Measurements from ENCODE around the gene DTX4.
"Not testable (repeated sequence)": the region's sequence is repeated elsewhere in the genome, so short reads cannot be mapped to it uniquely, and the experiment has no call there.

Gene DTX4

DNA sequence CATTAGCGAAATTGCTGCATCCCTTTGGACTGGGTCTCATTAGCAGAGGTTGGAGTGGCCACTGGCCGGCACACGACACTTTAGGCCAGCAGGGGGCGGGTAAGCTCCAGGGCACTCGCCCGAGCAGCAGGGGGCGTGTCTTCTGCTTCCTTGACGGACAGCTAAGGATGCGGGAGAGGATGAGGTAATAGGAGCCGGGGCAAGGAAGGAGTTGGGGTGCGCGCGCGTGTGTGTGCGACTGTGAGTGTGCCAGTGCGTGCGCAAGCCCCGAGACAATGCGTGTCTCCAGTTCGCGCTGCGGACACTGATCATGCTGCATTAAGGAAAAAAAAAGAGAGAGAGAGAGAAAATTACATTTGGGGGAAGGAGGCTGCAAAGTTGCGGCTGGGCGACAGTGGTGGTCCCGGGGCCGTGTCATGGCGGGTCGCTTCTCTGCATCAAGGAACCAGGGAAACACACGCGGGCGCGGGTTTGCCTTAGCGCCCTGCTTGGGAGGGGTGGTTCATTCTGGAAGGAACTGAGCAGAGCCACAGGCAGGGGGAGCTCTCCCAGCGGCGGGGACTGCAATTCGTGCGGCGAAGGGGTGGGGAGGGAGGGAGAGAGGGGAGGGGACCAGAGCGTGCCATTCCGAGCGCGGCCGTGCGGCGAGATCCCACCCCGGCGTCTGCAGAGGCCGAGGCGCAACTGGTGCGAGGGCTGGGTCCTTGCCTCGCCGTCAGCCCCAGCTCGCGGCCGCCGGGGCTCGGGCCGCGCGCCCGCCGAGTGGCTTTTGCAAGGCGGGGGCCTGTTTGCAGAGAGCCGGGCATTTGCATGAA lies at the start of gene DTX4:
DTX4 (plus strand) TSS at position 625 of the 815 bp plus-strand sequence. CDS start 464 bp downstream, outside the sequence.
- DNase-seq = peak; percentile 89

DNA sequence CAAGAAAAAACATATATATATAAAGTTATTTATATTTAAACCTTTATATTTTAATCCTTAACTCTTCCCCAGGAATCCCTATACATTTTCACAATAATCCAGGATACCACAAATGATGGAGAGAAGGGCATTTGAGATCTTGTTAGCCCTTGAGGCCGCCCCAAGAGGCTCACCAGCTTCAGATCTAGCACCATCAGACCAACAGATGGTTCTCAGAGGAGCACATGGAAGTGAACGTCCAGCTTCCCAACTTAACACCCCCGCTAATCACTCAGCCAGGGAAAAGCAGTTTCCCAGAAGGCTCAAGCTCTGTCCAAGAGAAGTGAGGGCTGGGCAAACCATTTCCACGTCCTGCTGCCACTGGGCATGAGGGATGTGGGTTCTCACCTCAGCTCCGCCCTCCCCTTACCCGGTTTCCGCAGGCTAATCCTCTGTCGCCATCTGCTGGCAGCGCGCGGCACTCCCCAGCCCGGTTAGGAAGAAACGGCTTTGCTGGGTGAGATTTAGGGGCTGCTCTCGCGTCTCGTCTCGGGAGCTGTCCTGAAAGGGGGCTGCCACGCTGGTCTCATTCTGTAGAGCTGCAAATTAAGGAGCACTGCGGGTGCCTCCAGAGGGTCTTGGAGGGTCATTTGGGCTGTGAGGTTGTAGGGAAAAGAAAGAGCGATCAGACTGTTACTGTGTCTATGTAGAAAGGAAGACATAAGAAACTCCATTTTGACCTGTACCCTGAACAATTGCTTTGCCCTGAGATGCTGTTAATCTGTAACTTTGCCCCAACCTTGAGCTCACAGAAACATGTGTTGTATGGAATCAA lies 36.1 kb upstream of the DTX4 start:
- peak; percentile 76 for DNase-seq

DNA sequence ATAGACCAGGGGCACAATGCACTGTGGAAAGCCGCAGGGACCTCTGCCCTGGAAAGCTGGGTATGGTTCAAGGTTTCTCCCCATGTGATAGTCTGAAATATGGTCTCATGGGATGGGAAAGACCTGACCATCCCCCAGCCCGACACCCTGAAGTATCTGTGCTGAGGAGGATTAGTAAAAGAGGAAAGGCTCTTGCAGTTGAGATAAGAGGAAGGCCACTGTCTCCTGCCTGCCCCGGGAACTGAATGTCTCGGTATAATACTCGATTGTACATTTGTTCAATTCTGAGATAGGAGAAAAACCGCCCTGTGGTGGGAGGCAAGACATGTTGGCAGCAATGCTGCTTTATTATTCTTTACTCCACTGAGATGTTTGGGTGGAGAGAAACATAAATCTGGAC lies 35.4 kb upstream of the DTX4 start:
- DNase-seq = not testable (repeated sequence)

DNA sequence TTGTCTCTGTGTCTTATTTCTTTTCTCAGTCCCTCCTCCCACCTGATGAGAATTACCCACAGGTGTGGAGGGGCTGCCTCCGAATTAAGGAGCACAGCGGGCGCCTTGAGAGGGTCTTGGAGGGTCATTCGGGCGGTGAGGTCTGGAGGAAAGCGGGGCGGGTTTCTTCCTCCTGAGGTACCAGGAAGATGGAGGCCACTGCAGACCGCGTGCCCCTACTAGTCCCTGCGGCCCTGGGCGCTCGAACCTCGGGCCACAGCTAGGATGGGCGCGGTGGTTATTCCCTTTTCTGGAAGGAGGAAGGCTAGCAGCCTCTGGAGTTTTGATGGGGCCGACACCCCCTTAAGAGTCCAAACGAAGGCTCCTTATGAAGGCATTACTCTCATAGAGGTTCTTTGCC lies 34.7 kb upstream of the DTX4 start:
- DNase-seq = no peak

DNA sequence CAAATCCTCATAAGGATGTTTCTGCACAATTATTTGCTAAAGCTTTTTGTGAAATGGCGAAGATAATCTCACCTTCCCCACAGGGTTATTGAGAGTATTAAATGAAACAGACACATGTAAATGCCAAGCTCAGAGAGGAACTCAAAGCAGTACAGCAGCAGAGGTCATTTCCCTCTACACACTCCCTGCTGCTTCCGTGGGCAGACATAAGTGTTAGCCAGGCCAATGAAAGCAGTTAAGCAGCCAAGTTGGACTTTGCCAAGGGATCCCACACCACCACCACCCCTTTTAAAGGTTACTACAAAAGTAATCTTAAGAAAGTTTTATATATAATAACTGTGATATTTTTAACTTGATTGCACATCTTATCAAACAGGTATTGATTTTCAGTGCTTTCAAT lies 33.3 kb upstream of the DTX4 start:
- no peak for DNase-seq

DNA sequence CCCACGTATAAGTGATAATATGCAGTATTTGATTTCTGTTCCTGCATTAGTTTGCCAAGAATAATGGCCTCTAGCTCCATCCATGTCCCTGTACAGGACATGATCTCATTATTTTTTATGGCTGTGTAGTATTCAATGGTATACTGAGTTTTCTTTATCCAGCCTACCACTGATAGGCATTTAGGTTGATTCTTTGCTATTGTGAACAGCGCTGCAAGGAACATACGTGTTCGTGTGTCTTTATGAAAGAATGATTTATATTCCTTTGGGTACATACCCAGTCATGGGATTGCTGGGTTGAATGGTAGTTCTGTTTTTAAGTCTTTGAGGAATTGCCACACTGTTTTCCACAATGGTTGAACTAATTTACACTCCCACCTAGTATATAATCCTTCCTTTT lies 30.7 kb upstream of the DTX4 start:
- DNase-seq = no peak

DNA sequence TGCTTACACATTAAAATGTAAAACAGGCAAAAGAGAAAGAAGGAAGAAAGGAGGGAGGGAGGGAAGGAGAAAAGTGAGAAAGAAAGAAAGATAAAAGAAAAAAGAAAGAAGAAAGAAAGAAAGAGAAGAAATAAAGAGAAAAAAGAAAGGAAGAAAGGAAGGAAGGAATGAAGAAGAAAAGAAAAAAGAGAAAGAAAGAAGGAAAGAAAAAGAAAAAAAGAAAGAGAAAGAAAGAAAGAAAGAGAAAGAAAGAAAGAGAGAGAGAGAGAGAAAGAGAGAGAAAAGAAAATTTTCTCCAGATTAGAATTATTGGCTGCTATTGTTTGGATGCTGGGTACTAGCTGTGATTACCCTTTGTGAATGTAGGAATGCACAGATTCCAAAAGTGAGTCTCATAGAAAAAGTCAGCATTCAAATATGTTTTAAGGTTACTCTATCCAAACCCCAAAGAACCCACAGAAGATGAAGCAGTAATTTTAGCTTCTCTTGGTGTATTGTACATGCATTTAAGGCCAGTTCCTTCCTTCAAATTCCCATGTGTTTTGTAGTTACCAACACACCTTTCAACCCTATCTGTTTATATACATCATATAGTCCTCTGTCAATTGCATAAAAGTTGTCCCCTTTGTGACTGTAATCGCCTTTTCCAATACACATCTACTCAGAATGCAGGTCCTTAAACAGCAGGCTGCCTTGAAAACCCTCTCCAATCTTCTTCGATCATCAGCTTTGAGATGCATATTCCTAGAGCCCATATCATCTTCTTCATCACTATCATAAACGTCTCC lies 30.1 kb upstream of the DTX4 start:
- no peak for DNase-seq

DNA sequence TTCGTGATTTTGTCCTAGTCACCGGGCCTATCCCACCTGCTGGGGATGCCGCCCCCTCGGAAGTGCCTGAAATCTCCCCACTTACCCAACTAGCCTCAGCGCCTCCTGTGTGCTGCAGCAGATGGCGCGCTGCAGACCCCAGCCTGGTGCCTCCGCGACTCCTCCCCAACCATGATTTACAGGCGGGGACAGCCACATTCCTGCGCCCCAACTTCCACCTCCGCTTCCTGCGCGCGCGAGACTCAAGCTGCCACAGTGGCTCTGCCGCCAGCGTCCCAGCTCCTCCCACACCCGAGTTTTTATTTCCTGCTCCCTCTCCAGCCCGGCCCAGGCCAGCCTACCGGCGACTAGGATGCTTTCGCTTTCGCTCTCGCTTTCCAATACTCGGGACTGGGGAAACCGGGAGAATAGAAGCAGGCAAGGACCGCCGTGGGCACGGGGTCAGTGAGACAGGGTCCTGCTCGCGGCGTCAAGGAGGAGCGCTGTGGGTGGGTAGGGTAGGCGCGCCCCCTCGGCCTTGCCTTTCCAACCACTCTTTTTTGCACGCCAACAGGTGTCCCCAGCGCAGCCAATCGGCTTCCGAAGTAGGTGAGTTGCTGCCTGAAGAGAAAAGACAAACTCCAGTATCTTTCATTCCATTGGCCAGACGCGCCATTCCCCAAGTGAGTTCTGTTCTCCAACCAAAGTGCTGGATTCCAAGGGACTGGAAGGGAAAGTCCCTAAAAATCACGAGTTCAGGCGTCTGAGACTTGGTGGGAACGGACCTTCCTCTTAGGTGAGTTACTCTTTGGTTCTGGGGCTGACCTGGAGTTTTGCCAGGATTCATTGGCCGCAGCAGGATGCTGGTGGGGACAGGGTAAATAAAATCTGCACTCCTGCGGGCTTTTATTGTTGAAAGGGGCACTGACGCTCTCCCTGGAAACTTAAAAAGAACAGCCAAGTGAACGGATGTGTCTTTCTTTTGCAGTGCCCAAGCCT lies 29.1 kb upstream of the DTX4 start, which contains the start of gene FAM111A:
FAM111A (plus strand) TSS at position 327 of the 978 bp plus-strand sequence. CDS start 6,017 bp downstream, outside the sequence.
- peak; percentile 85 for DNase-seq

DNA sequence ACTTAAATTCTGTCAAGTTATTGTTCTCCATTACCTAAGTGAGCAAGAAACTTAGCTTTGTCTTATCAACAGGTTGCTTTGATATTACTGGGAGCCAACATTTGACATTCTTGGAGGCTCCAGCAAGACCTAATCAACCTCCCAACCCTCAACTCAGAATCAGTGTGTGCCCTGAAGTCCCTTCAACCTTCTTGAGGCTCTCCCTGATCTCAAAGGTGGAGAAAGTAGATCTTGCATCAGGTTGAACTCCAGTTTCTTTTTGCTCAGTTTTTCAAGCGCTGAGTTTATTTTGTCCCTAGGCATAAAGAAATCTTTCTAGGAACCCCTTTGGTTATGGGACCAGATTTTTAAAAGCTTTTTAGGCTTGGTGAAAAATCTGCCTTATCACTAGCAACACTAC lies 27.8 kb upstream of the DTX4 start:
- no peak for DNase-seq

DNA sequence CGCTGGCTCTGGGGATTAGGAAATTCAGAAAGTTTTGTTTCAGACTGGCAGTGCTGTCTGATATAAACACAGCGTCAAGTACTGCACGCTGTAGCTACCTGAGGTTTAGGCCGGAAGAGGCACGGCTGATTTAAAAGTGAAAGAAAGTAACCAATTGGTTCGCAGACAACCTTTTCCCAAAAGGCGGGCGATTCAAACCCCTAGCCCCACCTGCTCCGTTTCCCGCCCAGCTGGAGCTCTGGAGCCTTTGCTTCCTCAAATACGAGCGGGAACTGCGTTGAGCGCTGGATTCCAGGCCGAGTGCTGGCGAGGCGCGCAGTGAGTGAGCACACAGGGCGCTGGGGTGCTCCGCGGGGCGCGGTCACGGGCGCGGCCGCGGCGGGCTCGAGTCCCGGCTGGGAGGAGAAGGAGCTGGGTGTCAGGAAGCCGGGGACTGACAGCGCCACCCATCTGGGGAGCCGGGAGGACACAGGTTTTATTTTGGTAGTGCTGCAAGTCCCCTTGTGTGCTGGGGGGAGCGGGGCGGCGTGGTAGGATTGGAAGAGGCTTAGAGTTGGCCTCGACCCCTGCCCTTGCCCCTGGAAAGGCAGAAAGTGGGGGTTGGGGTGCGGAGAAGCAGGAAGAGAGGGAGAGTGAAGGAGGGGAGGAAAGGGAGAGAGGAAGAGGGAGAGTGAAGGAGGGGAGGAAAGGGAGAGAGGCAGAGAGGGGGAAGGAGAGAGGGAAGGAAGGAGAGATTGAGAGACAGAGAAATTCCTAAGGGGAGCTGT lies 27.2 kb upstream of the DTX4 start:
- DNase-seq = peak; percentile 86

DNA sequence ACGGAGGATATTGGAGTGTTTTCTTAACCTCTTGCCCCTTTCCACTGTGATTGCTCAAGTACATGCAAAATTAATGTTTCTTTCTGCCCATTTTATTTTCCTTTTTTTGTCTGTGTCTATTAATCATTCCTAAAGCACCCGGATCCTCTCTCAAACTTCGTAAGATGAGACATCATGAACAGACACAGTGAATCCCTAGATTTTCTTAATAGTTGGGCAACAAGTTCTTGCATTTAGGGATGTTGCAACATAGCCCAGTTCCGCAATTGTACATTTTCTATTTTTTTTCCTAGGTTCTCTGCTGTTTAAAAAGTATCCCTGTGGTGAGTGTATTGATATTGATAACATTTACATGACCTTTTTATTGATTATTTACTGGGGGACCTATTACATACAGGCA lies 26.4 kb upstream of the DTX4 start:
- DNase-seq = no peak

DNA sequence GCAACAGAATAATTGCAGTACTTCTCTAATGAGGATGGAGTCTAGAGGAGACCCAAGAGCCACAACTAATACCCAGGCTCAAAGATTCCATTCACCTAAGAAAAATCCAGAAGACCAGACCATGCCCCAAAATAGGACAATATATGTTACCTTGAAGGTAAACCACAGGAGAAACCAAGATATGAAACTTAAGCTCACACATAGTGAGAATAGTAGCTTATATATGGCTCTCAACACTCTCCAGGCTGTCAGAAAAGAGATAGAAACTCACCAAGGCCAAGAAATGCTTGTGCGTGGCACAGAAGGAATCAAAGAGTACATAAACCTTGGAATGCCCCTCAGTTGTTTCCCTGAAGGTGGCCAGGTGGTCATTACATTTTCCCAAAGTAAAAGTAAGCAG lies 20.2 kb upstream of the DTX4 start:
- no peak for DNase-seq

DNA sequence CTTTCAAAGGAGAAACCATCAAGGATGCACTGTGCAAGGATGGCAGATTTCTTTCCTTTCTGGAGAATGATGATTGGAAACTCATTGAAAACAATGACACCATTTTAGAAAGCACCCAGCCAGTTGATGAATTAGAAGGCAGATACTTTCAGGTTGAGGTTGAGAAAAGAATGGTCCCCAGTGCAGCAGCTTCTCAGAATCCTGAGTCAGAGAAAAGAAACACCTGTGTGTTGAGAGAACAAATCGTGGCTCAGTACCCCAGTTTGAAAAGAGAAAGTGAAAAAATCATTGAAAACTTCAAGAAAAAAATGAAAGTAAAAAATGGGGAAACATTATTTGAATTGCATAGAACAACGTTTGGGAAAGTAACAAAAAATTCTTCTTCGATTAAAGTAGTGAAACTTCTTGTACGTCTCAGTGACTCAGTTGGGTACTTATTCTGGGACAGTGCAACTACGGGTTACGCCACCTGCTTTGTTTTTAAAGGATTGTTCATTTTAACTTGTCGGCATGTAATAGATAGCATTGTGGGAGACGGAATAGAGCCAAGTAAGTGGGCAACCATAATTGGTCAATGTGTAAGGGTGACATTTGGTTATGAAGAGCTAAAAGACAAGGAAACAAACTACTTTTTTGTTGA lies 19.5 kb upstream of the DTX4 start:
- no peak for DNase-seq

DNA sequence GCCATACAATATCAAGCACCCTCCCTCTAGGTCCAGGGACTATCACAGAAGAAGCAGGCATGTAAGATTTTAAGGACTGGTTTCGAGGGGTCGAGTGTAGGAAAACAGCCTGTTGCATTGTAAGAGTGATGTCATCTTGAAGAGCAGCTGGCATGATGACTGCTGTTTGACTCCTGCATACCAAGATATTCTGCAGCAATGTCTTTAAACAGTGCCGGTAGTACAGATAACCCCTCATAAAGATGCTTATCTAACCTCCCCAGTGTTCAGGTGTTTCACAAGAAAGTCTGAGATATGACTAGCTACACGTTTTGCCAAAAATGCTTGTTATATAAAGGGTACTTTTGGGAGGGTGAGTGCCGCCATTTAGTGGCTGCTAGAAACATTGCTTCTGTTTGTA lies 17.3 kb upstream of the DTX4 start:
- no peak for DNase-seq

DNA sequence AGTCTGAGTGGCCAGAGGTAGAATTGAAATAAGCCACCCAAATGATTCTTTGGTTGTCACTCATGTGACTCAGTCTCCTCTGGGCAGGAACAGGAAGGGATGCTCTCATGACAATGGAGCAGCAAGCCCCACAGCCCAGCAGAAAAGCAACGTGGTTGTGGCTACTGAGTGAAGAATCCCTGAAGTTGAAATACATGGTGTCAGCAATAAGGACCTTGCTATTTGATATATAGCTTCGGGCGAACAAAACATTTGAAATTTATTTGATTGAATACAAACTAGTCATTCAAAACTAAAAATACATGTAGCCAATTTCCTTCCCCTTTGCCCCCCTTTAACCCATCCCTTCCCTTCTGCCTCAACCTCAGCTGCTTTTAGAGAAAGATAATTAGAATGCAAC lies 14.5 kb upstream of the DTX4 start:
- DNase-seq = no peak

DNA sequence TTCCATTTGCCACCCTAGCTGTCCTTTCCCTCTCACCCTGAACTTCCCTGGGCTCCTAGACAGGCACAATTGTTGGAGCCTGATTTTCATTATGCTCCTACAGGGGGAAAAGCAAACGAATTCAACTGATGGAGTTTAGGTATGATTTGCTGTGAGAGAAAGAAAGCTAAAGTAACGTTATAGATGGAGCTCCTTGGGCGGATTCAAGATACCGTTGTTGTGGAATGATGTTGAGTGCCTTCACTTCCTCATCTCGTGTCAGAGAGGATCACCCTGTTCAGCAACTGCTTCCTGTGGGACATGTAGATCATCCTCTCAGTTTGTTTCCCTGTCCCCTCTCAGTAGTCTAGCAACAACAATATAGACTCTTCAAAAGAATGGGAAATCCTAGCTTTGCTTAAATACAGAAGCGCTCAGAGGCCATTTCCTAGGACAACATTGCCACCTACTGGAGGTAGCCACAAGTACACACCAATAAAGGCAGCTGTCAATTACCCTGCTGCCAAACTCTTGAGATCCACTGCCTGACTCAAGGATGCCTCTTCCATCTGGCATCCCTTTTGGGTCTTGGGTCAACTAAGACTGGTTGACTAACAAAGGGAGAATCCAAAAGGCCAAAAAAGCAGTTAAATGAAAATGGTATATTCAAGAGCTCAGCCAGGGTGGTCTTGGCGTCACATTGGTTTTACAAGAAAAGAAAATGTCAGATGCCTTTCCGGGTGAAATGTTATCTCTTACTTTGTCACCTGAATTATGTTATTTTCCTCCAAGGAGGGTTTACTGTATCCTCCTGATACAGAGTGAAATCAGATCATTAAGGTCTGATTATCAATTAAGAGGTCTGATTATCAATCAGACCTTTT lies 13.5 kb upstream of the DTX4 start:
- peak; percentile 70 for DNase-seq

DNA sequence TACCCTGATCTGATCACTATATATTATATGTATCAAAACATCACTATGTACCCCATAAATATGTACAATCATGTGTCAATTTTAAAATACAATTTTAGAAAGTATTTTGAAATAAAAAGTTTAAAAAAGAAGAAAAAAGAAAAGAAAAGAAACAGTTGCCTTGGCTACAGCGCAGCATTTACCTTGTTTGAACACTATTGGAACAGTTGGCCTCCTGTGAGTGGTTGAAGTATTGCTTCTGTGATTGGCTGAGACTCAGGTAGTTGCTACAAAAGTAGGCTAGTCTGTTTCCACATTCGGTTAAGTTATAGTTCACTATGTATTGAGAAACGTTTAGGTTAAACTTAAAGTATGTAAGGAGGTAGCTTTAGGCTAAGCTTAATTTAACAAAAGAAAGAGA lies 7.9 kb upstream of the DTX4 start:
- no peak for DNase-seq

DNA sequence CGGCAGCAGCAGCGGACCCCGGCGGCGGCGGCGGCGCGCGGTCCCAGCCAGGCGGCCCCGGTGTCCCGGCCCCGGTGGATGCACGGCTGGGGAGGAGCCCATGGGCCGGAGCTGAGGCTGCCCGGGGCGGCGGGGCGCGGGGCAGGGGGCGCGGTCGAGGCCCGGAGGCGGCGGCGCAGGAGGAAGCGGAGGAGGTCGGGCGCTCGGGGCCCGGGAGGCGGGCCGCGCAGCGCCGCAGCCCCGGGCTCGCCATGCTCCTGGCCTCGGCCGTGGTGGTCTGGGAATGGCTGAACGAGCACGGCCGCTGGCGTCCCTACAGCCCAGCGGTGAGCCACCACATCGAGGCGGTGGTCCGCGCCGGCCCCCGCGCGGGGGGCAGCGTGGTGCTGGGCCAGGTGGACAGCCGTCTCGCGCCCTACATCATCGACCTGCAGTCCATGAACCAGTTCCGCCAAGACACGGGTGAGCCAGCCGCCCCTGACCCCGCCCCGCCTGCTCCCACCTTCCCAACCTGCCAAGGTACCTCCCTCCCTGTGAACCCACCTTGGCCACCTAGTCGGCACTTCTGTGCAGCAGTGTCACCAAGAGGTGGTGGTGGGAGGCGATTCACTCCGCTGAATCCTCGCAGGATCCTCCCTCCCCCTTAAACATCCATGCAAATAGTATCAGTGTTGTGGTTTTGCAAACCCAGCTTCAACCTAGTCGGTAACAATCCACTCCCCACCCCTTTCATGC lies 580 bp downstream of the DTX4 start:
- DNase-seq = peak; percentile 37

Measured in NCI-H510A treated with DMSO at 0.1 percent for 48 hours (cell line).